ENCODE data around the gene ATG9B.

The ATG9B gene

DNA sequence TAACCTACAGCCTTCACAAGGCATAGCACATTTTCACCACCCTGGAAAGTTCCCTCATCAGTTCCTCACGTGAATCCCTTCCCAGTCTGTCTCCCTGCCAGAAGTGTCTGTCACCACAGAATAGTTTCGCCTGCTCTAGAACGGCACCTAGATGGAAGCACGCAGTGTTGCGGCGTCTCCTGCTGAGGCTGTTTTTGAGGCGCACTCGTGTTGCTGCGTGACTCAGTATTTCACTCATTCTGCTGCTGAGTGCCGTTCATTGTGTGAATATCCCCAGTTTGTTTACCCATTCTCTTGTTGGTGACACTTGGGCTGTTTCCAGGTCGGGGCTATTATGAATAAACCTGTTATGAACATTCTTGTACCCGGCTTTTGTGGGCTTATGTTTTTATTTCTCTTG is 20.7 kb downstream of the ATG9B start (continued):
- TF ChIP-seq, protein P1, sequence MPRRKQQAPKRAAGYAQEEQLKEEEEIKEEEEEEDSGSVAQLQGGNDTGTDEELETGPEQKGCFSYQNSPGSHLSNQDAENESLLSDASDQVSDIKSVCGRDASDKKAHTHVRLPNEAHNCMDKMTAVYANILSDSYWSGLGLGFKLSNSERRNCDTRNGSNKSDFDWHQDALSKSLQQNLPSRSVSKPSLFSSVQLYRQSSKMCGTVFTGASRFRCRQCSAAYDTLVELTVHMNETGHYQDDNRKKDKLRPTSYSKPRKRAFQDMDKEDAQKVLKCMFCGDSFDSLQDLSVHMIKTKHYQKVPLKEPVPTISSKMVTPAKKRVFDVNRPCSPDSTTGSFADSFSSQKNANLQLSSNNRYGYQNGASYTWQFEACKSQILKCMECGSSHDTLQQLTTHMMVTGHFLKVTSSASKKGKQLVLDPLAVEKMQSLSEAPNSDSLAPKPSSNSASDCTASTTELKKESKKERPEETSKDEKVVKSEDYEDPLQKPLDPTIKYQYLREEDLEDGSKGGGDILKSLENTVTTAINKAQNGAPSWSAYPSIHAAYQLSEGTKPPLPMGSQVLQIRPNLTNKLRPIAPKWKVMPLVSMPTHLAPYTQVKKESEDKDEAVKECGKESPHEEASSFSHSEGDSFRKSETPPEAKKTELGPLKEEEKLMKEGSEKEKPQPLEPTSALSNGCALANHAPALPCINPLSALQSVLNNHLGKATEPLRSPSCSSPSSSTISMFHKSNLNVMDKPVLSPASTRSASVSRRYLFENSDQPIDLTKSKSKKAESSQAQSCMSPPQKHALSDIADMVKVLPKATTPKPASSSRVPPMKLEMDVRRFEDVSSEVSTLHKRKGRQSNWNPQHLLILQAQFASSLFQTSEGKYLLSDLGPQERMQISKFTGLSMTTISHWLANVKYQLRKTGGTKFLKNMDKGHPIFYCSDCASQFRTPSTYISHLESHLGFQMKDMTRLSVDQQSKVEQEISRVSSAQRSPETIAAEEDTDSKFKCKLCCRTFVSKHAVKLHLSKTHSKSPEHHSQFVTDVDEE (CRISPR knock-in tag; IDR thresholded peaks at IDR 0.05), result no peak
- TF ChIP-seq GLIS3 (CRISPR knock-in tag; IDR thresholded peaks at IDR 0.05) (no peak), BACH2 (CRISPR knock-in tag; IDR thresholded peaks at IDR 0.05; ENCODE audit: borderline replicate concordance) (no peak), SNAI2 (CRISPR knock-in tag; IDR thresholded peaks at IDR 0.05) (no peak), ZFP30 (CRISPR knock-in tag; IDR thresholded peaks at IDR 0.05) (no peak), ZNF565 (CRISPR knock-in tag; conservative IDR thresholded peaks at IDR 0.05; ENCODE audit: low read depth) (no peak), PPARA (CRISPR knock-in tag; IDR thresholded peaks at IDR 0.05; ENCODE audit: borderline replicate concordance) (no peak)

- TF ChIP-seq CREB5 (CRISPR knock-in tag; IDR thresholded peaks at IDR 0.05; ENCODE audit: low read depth), result no peak
- ATAC-seq, result no peak
Observed at GRCh38 chr7:151001546-151001945, 22.7 kb downstream of the ATG9B start.

GRCh38 chr7:151000897-151001495 is 23.3 kb downstream of the ATG9B start:
- TF ChIP-seq ZNF8 (CRISPR knock-in tag; IDR thresholded peaks at IDR 0.05) (no peak), CSDC2 (CRISPR knock-in tag; IDR thresholded peaks at IDR 0.05) (no peak), TOX (CRISPR knock-in tag; IDR thresholded peaks at IDR 0.05; ENCODE audit: borderline replicate concordance) (no peak), ZC3H10 (CRISPR knock-in tag; IDR thresholded peaks at IDR 0.05) (no peak)
- no peak for ATAC-seq

DNA sequence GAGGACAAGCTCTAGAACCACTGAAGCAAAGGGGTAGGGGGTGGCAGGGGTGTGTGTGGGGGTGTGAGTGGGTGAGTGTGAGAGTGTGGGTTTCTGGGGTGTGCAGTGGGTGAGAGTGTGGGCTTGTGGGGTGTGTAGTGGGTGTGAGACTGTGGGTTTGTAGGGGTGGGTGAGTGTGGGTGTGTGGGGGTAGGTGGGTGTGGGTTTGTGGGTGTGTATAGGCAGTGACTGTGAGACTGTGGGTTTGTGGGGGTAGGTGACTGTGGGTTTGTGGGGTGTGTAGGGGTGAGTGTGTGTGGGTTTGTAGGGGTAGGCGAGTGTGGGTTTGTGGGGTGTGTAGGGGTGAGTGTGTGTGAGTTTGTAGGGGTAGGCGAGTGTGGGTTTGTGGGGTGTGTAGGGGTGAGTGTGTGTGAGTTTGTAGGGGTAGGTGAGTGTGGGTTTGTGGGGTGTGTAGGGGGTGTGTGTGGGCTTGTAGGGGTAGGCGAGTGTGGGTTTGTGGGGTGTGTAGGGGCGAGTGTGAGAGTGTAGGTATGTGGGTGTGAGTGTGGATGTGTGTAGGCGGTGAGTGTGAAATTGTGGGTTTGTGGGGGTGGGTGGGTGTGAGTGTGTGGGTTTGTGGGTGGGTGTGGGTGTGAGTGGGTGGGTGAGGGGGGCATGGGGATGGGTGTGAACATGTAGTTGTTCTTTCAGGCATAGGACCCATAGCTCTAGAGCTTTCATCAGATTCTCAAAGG is 24.6 kb downstream of the ATG9B start:
- ATAC-seq, result no peak
- TF ChIP-seq ESRRG (CRISPR knock-in tag; IDR thresholded peaks at IDR 0.05) (no peak), SNAI2 (CRISPR knock-in tag; IDR thresholded peaks at IDR 0.05) (no peak), TCF4 (CRISPR knock-in tag; IDR thresholded peaks at IDR 0.05; ENCODE audit: borderline replicate concordance) (no peak)

DNA sequence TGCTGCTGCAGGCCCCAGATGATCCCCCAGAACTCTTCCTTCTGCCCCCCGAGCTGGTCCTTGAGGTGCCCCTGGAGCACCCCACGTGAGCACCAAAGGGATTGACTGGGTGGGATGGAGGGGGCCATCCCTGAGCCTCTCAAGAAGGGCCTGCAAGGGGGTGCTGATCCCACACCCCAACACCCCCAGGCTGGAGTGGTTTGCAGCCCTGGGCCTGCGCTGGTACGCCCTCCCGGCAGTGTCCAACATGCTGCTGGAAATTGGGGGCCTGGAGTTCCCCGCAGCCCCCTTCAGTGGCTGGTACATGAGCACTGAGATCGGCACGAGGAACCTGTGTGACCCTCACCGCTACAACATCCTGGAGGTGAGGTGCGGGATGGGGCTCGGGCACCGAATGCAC is 25.3 kb downstream of the ATG9B start:
- ATAC-seq, result no peak

More for the DNA sequence above, 25.3 kb downstream of the ATG9B start:
- TF ChIP-seq SNAI2 (CRISPR knock-in tag; IDR thresholded peaks at IDR 0.05) (no peak), TOX (CRISPR knock-in tag; IDR thresholded peaks at IDR 0.05; ENCODE audit: borderline replicate concordance) (no peak), PPARA (CRISPR knock-in tag; IDR thresholded peaks at IDR 0.05; ENCODE audit: borderline replicate concordance) (no peak), BACH2 (CRISPR knock-in tag; IDR thresholded peaks at IDR 0.05; ENCODE audit: borderline replicate concordance) (no peak), ZC3H10 (CRISPR knock-in tag; IDR thresholded peaks at IDR 0.05) (no peak), ZNF8 (CRISPR knock-in tag; IDR thresholded peaks at IDR 0.05) (no peak), ESRRG (CRISPR knock-in tag; IDR thresholded peaks at IDR 0.05) (no peak), CREB5 (CRISPR knock-in tag; IDR thresholded peaks at IDR 0.05; ENCODE audit: low read depth) (no peak), ARNTL (CRISPR knock-in tag; IDR thresholded peaks at IDR 0.05; ENCODE audit: borderline replicate concordance, low read depth) (no peak), ZFP30 (CRISPR knock-in tag; IDR thresholded peaks at IDR 0.05) (no peak), ISL1 (CRISPR knock-in tag; IDR thresholded peaks at IDR 0.05) (no peak), GLIS3 (CRISPR knock-in tag; IDR thresholded peaks at IDR 0.05) (no peak), RARB (CRISPR knock-in tag; IDR thresholded peaks at IDR 0.05) (no peak), CSDC2 (CRISPR knock-in tag; IDR thresholded peaks at IDR 0.05) (no peak), POU6F1 (CRISPR knock-in tag; IDR thresholded peaks at IDR 0.05; ENCODE audit: borderline replicate concordance, low read depth) (no peak), TCF4 (CRISPR knock-in tag; IDR thresholded peaks at IDR 0.05; ENCODE audit: borderline replicate concordance) (no peak), ZFP3 (CRISPR knock-in tag; IDR thresholded peaks at IDR 0.05) (no peak)
- TF ChIP-seq, protein P2, sequence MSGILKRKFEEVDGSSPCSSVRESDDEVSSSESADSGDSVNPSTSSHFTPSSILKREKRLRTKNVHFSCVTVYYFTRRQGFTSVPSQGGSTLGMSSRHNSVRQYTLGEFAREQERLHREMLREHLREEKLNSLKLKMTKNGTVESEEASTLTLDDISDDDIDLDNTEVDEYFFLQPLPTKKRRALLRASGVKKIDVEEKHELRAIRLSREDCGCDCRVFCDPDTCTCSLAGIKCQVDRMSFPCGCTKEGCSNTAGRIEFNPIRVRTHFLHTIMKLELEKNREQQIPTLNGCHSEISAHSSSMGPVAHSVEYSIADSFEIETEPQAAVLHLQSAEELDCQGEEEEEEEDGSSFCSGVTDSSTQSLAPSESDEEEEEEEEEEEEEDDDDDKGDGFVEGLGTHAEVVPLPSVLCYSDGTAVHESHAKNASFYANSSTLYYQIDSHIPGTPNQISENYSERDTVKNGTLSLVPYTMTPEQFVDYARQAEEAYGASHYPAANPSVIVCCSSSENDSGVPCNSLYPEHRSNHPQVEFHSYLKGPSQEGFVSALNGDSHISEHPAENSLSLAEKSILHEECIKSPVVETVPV (CRISPR knock-in tag; IDR thresholded peaks at IDR 0.05), result no peak

All from SK-N-SH treated with all-trans-retinoic acid at 6 μM for 48 hours (cell line).